Naive B cell (primary cell): ENCODE results near the gene CD274. TPM values are rescaled to one million over a fixed set of nuclear protein-coding genes. Genes with fewer than 3 reads are reported as not detected.
"Not testable (repeated sequence)": the region's sequence is repeated elsewhere in the genome, so short reads cannot be mapped to it uniquely, and the experiment has no call there.

ENCODE experiments used
- ATAC-seq, 2 donors: fragments of 150-1000 bp; cut with Tn5 transposase; 2 replicates each; pipeline ENCODE4 v1.10.0; 2021; ENCODE audit warnings: low read depth in 2 of 2, mild to moderate bottlenecking in 2 of 2, moderate library complexity in 2 of 2
- DNase-seq: peaks from one replicate; pipeline ENCODE4 v3.0.0; 2022
- H3K27ac Mint-ChIP-seq, 6 donors: one replicate each; pipeline ENCODE4 v1.8.0; 2020 to 2022; ENCODE audit warnings: mild to moderate bottlenecking in 6 of 6, mixed read lengths in 6 of 6, moderate library complexity in 5 of 6, inconsistent platforms in 2 of 6
- H3K27me3 Mint-ChIP-seq, 3 donors: one replicate each; pipeline ENCODE4 v1.8.0; 2021 to 2022; ENCODE audit warnings: mixed read lengths in 3 of 3, mild to moderate bottlenecking in 1 of 3
- H3K36me3 Mint-ChIP-seq, 2 donors: one replicate each; pipeline ENCODE4 v1.8.0; 2020 to 2022; ENCODE audit warnings: mixed read lengths in 2 of 2, inconsistent platforms in 1 of 2, mild to moderate bottlenecking in 1 of 2
- H3K4me1 Mint-ChIP-seq, 3 donors: one replicate each; pipeline ENCODE4 v1.8.0; 2020 to 2022; ENCODE audit warnings: mixed read lengths in 3 of 3, inconsistent platforms in 1 of 3, mild to moderate bottlenecking in 1 of 3, moderate library complexity in 1 of 3
- H3K4me3 Mint-ChIP-seq, 8 donors: one replicate each; pipeline ENCODE4 v1.8.0; 2020 to 2022; ENCODE audit warnings: mild to moderate bottlenecking in 8 of 8, mixed read lengths in 8 of 8, moderate library complexity in 8 of 8, inconsistent platforms in 2 of 8
- H3K9me3 Mint-ChIP-seq, 7 donors: one replicate each; pipeline ENCODE4 v1.8.0; 2020 to 2022; ENCODE audit warnings: mixed read lengths in 7 of 7, mild to moderate bottlenecking in 5 of 7, inconsistent platforms in 2 of 7, moderate library complexity in 1 of 7
- polyA plus RNA-seq, 6 donors: library from polyadenylated mRNA; unstranded; fragments of 300-500 nt; fragmentation: Illumina TruSeq; gene quantifications; one replicate each; pipeline ENCODE4 v1.2.3, GENCODE V29; 2021; ENCODE audit warnings: low read depth in 6 of 6

Gene CD274
- polyA plus RNA-seq, 6 donors from 2014 or later: 0.29 to 0.61 (median 0.40) TPM; not detected in 1

- H3K27ac Mint-ChIP-seq, DNase-seq, H3K36me3 Mint-ChIP-seq, H3K9me3 Mint-ChIP-seq, ATAC-seq, H3K4me3 Mint-ChIP-seq, H3K27me3 Mint-ChIP-seq: not testable (repeated sequence)
- H3K4me1 Mint-ChIP-seq: peaks cover 3 to 21% (median 5%) of the 10 kb centered on the region in 3 donors
Measured at GRCh38 chr9:5445096-5445495, 5.2 kb upstream of the CD274 start.

- H3K27me3 Mint-ChIP-seq: no peaks in the 10 kb centered on the region
- peaks cover 6 to 26% (median 10%) of the 10 kb centered on the region in 3 donors for H3K4me1 Mint-ChIP-seq
- DNase-seq (no peak), ATAC-seq (no peak)
- H3K27ac Mint-ChIP-seq: no peak overlapping the region
- no peaks in the 10 kb centered on the region for H3K36me3 Mint-ChIP-seq
- H3K9me3 Mint-ChIP-seq: no peaks in the 10 kb centered on the region
- no peak overlapping the region for H3K4me3 Mint-ChIP-seq
Measured at GRCh38 chr9:5445886-5446285, 4.5 kb upstream of the CD274 start.

GRCh38 chr9:5446451-5447236 lies 3.7 kb upstream of the CD274 start:
- Mint-ChIP-seq H3K4me3 (no peak overlapping the region), H3K9me3 (no peaks in the 10 kb centered on the region), H3K27me3 (no peaks in the 10 kb centered on the region), H3K27ac (peak overlapping the region in 1 of 6 donors; percentile 19), H3K36me3 (no peaks in the 10 kb centered on the region), H3K4me1 (peaks cover 12 to 32% (median 13%) of the 10 kb centered on the region in 3 donors)
- DNase-seq (no peak), ATAC-seq (no peak)

GRCh38 chr9:5447337-5447736 lies 3.0 kb upstream of the CD274 start:
- no peaks in the 10 kb centered on the region for H3K9me3 Mint-ChIP-seq
- ATAC-seq (no peak), DNase-seq (no peak)
- no peak overlapping the region for H3K27ac Mint-ChIP-seq
- H3K4me3 Mint-ChIP-seq: peak overlapping the region in 1 of 8 donors; percentile 96
- peaks cover 17 to 36% (median 19%) of the 10 kb centered on the region in 3 donors for H3K4me1 Mint-ChIP-seq
- no peaks in the 10 kb centered on the region for H3K36me3 Mint-ChIP-seq
- H3K27me3 Mint-ChIP-seq: no peaks in the 10 kb centered on the region

GRCh38 chr9:5448016-5448415 lies 2.3 kb upstream of the CD274 start:
- peaks cover 19 to 37% (median 21%) of the 10 kb centered on the region in 3 donors for H3K4me1 Mint-ChIP-seq

GRCh38 chr9:5448461-5449435 lies 1.6 kb upstream of the CD274 start:
- H3K36me3 Mint-ChIP-seq: no peaks in the 10 kb centered on the region
- peak overlapping the region in 6 of 8 donors; percentile 27 to 96 (median 92) for H3K4me3 Mint-ChIP-seq
- no peaks in the 10 kb centered on the region for H3K9me3 Mint-ChIP-seq
- H3K27ac Mint-ChIP-seq: peak overlapping the region in 2 of 6 donors; percentile 63 to 89
- H3K4me1 Mint-ChIP-seq: peaks cover 19 to 37% (median 21%) of the 10 kb centered on the region in 3 donors
- no peak for DNase-seq
- ATAC-seq: no peak
- no peaks in the 10 kb centered on the region for H3K27me3 Mint-ChIP-seq

More at GRCh38 chr9:5448016-5448415, 2.3 kb upstream of the CD274 start:
- Mint-ChIP-seq H3K27me3 (no peaks in the 10 kb centered on the region), H3K9me3 (no peaks in the 10 kb centered on the region), H3K36me3 (no peaks in the 10 kb centered on the region), H3K27ac (peak overlapping the region in 1 of 6 donors; percentile 49), H3K4me3 (peak overlapping the region in 1 of 8 donors; percentile 96)
- DNase-seq: no peak
- ATAC-seq: no peak

GRCh38 chr9:5449521-5450358 lies 602 bp upstream of the CD274 start:
- peaks cover 19 to 37% (median 21%) of the 10 kb centered on the region in 3 donors for H3K4me1 Mint-ChIP-seq
- DNase-seq (no peak), ATAC-seq (peak; percentile 6 to 20)
- no peaks in the 10 kb centered on the region for H3K36me3 Mint-ChIP-seq
- no peaks in the 10 kb centered on the region for H3K27me3 Mint-ChIP-seq
- peak overlapping the region; percentile 15 to 97 (median 76) for H3K27ac Mint-ChIP-seq
- H3K4me3 Mint-ChIP-seq: peak overlapping the region; percentile 91 to 97 (median 93)
- no peaks in the 10 kb centered on the region for H3K9me3 Mint-ChIP-seq

GRCh38 chr9:5452286-5452609 lies 1.9 kb downstream of the CD274 start:
- H3K4me3 Mint-ChIP-seq: peak overlapping the region in 5 of 8 donors; percentile 6 to 93 (median 53)
- H3K4me1 Mint-ChIP-seq: peaks cover 19 to 26% (median 25%) of the 10 kb centered on the region in 3 donors
- H3K36me3 Mint-ChIP-seq: no peaks in the 10 kb centered on the region
- no peaks in the 10 kb centered on the region for H3K27me3 Mint-ChIP-seq
- no peaks in the 10 kb centered on the region for H3K9me3 Mint-ChIP-seq
- no peak for DNase-seq
- H3K27ac Mint-ChIP-seq: peak overlapping the region in 3 of 6 donors; percentile 14 to 89 (median 85)
- ATAC-seq: no peak

- Mint-ChIP-seq H3K4me3 (no peak overlapping the region), H3K27me3 (no peaks in the 10 kb centered on the region), H3K9me3 (no peaks in the 10 kb centered on the region), H3K27ac (peak overlapping the region in 1 of 6 donors; percentile 89), H3K4me1 (peaks cover 19 to 26% (median 25%) of the 10 kb centered on the region in 3 donors), H3K36me3 (no peaks in the 10 kb centered on the region)
- ATAC-seq: no peak
- DNase-seq: no peak
Measured at GRCh38 chr9:5453004-5453403, 2.7 kb downstream of the CD274 start.

GRCh38 chr9:5453673-5454072 lies 3.3 kb downstream of the CD274 start:
- Mint-ChIP-seq H3K36me3 (no peaks in the 10 kb centered on the region), H3K9me3 (no peaks in the 10 kb centered on the region), H3K27ac (no peak overlapping the region), H3K4me1 (peaks cover 19 to 26% (median 25%) of the 10 kb centered on the region in 3 donors), H3K4me3 (peak overlapping the region in 1 of 8 donors; percentile 41), H3K27me3 (no peaks in the 10 kb centered on the region)
- ATAC-seq: no peak
- no peak for DNase-seq

GRCh38 chr9:5455181-5455580 lies 4.8 kb downstream of the CD274 start:
- Mint-ChIP-seq H3K27ac (peak overlapping the region in 1 of 6 donors; percentile 26), H3K27me3 (no peaks in the 10 kb centered on the region), H3K4me3 (peak overlapping the region in 1 of 8 donors; percentile 27), H3K36me3 (no peaks in the 10 kb centered on the region), H3K4me1 (peaks cover 13 to 25% (median 19%) of the 10 kb centered on the region in 3 donors), H3K9me3 (no peaks in the 10 kb centered on the region)
- ATAC-seq (no peak), DNase-seq (no peak)

- H3K9me3 Mint-ChIP-seq: no peaks in the 10 kb centered on the region
- H3K27me3 Mint-ChIP-seq: no peaks in the 10 kb centered on the region
- DNase-seq (no peak), ATAC-seq (no peak)
- no peak overlapping the region for H3K4me3 Mint-ChIP-seq
- H3K36me3 Mint-ChIP-seq: no peaks in the 10 kb centered on the region
- H3K4me1 Mint-ChIP-seq: peaks cover 0 to 13% (median 0%) of the 10 kb centered on the region in 3 donors
- no peak overlapping the region for H3K27ac Mint-ChIP-seq
Measured at GRCh38 chr9:5459289-5459829, 9.0 kb downstream of the CD274 start.
